ENCODE data around the gene HEG1. TPM values are rescaled to one million over a fixed set of nuclear protein-coding genes. Genes with fewer than 3 reads are reported as not detected.

The HEG1 gene
- total RNA-seq, 1 donor = 114 TPM

- Histone ChIP-seq H2AFZ (ENCODE audit: low read length) (no peak overlapping the region), H3K4me1 (ENCODE audit: insufficient read depth, low read length) (no peaks in the 10 kb centered on the region), H3K4me3 (ENCODE audit: insufficient read depth, low read length) (no peak overlapping the region), H3K27ac (ENCODE audit: low read depth, low read length) (no peak overlapping the region), H3K79me2 (ENCODE audit: insufficient read depth, low read length) (no peaks in the 10 kb centered on the region), H3K4me2 (ENCODE audit: insufficient read depth, low read length) (no peak overlapping the region), H3K27me3 (ENCODE audit: insufficient read depth, low read length) (no peaks in the 10 kb centered on the region), H3K9me3 (ENCODE audit: low read depth, low read length) (no peaks in the 10 kb centered on the region), H4K20me1 (ENCODE audit: insufficient read depth, low read length) (no peaks in the 10 kb centered on the region), H3K36me3 (ENCODE audit: insufficient read depth, low read length) (no peaks in the 10 kb centered on the region)
- TF ChIP-seq CTCF (IDR thresholded peaks at IDR 0.05; ENCODE audit: extremely low read depth, low read depth, low read length) = no peak
- DNase-seq (ENCODE audit: insufficient read length, low spot score, missing footprints) = no peak
Observed at GRCh38 chr3:124920718-124921117, 135.1 kb downstream of the HEG1 start.

DNA sequence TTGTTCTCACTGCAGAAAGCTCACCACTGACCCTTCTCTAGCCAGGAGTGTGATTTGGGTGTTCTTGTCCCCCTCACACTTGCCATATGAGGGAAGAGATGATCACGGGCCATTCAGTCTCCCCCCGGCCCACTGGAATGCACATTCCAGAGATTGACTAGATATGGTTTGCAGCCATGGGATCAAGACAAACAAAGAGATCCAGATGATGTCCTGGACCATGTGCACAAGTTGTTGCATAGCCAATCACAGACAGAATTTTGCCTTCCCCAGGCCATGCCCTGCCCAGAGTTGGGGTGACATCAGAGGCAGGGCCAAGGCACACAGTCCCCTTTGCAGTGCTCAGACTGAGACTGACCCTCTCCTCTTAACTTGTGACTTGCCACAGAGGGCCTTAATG is 136.0 kb downstream of the HEG1 start:
- no peak for TF ChIP-seq CTCF (IDR thresholded peaks at IDR 0.05; ENCODE audit: extremely low read depth, low read depth, low read length)
- Histone ChIP-seq H3K27me3 (ENCODE audit: insufficient read depth, low read length) (no peaks in the 10 kb centered on the region), H3K9me3 (ENCODE audit: low read depth, low read length) (no peaks in the 10 kb centered on the region), H3K27ac (ENCODE audit: low read depth, low read length) (no peak overlapping the region), H3K4me2 (ENCODE audit: insufficient read depth, low read length) (no peak overlapping the region), H2AFZ (ENCODE audit: low read length) (no peak overlapping the region), H3K36me3 (ENCODE audit: insufficient read depth, low read length) (no peaks in the 10 kb centered on the region), H4K20me1 (ENCODE audit: insufficient read depth, low read length) (no peaks in the 10 kb centered on the region), H3K4me1 (ENCODE audit: insufficient read depth, low read length) (no peaks in the 10 kb centered on the region), H3K79me2 (ENCODE audit: insufficient read depth, low read length) (no peaks in the 10 kb centered on the region), H3K4me3 (ENCODE audit: insufficient read depth, low read length) (no peak overlapping the region)
- DNase-seq (ENCODE audit: insufficient read length, low spot score, missing footprints) = no peak

GRCh38 chr3:124918524-124918923 is 137.3 kb downstream of the HEG1 start:
- Histone ChIP-seq H3K4me2 (ENCODE audit: insufficient read depth, low read length) (no peak overlapping the region), H2AFZ (ENCODE audit: low read length) (no peak overlapping the region), H3K36me3 (ENCODE audit: insufficient read depth, low read length) (no peaks in the 10 kb centered on the region), H3K27ac (ENCODE audit: low read depth, low read length) (no peak overlapping the region), H3K4me1 (ENCODE audit: insufficient read depth, low read length) (no peaks in the 10 kb centered on the region), H3K27me3 (ENCODE audit: insufficient read depth, low read length) (no peaks in the 10 kb centered on the region), H3K9me3 (ENCODE audit: low read depth, low read length) (no peaks in the 10 kb centered on the region), H4K20me1 (ENCODE audit: insufficient read depth, low read length) (no peaks in the 10 kb centered on the region), H3K4me3 (ENCODE audit: insufficient read depth, low read length) (no peak overlapping the region), H3K79me2 (ENCODE audit: insufficient read depth, low read length) (no peaks in the 10 kb centered on the region)
- TF ChIP-seq CTCF (IDR thresholded peaks at IDR 0.05; ENCODE audit: extremely low read depth, low read depth, low read length) = no peak
- no peak for DNase-seq (ENCODE audit: insufficient read length, low spot score, missing footprints)

DNA sequence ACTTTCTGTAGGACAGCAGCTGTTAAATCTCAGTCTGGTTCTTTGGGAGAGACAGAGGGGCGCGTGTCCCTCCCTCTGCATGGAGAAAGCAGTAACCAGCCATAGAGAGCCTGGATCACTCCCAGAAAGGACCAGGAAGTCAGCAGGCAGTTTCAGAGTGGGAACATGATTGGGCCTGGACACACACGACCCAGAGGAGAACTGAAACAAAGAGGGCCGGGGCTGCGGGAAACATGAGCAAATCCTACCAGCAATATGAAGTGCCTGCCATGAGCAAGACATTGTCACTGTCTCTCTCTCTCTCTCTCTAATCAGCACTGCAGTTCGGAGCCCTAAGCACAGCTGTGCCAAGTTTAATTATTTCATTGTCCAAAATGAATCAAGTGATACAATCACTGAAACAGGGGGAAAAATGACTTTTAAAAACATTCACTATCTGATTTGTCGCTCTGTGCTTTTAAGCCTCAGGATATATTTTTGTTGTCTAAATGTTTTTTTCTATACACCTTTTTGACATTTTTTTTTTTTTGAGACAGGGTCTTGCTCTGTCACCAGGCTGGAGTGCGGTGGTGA is 138.9 kb downstream of the HEG1 start:
- TF ChIP-seq CTCF (IDR thresholded peaks at IDR 0.05; ENCODE audit: extremely low read depth, low read depth, low read length) = no peak
- H3K36me3 ChIP-seq (ENCODE audit: insufficient read depth, low read length) = no peaks in the 10 kb centered on the region

More for the DNA sequence above, 138.9 kb downstream of the HEG1 start:
- no peak overlapping the region for H2AFZ ChIP-seq (ENCODE audit: low read length)
- H3K4me2 ChIP-seq (ENCODE audit: insufficient read depth, low read length) = no peak overlapping the region
- H3K9me3 ChIP-seq (ENCODE audit: low read depth, low read length) = no peaks in the 10 kb centered on the region
- H3K27ac ChIP-seq (ENCODE audit: low read depth, low read length) = no peak overlapping the region
- H3K79me2 ChIP-seq (ENCODE audit: insufficient read depth, low read length) = no peaks in the 10 kb centered on the region
- no peaks in the 10 kb centered on the region for H3K4me1 ChIP-seq (ENCODE audit: insufficient read depth, low read length)
- H4K20me1 ChIP-seq (ENCODE audit: insufficient read depth, low read length) = no peaks in the 10 kb centered on the region
- no peak overlapping the region for H3K4me3 ChIP-seq (ENCODE audit: insufficient read depth, low read length)
- no peak for DNase-seq (ENCODE audit: insufficient read length, low spot score, missing footprints)
- peaks cover 6% of the 10 kb centered on the region for H3K27me3 ChIP-seq (ENCODE audit: insufficient read depth, low read length)

Small RNA genes within 50 kb of the gene (small RNA-seq; reads per million reads assigned to genes)
- gene RNA5SP137 = not detected

Other genes with a start within 250 kb of the HEG1 start
- gene ITGB5, start 168.6 kb downstream of the HEG1 start, total RNA-seq = 400 and 433 TPM in 2 replicates
- gene MUC13, start 121.2 kb downstream of the HEG1 start, total RNA-seq = not detected in 2 replicates
- gene SLC12A8, start 156.8 kb upstream of the HEG1 start, total RNA-seq = 33.0 and 36.2 TPM in 2 replicates